Measurements from ENCODE around the gene ZNRD2.

The ZNRD2 gene

GRCh38 chr11:65540290-65541092 is 29.8 kb upstream of the ZNRD2 start:
- H2AFZ ChIP-seq (ENCODE audit: low read depth, low read length, severe bottlenecking), result peak overlapping the region; percentile 38
- TF ChIP-seq EZH2phosphoT487 (conservative IDR thresholded peaks at IDR 0.05; ENCODE audit: low read length) (no peak), CTCF (IDR thresholded peaks at IDR 0.05; ENCODE audit: insufficient read depth, low read length, poor library complexity, severe bottlenecking) (peak; percentile 79)
- H3K27ac ChIP-seq (ENCODE audit: low read depth, low read length), result peak overlapping the region; percentile 48

DNA sequence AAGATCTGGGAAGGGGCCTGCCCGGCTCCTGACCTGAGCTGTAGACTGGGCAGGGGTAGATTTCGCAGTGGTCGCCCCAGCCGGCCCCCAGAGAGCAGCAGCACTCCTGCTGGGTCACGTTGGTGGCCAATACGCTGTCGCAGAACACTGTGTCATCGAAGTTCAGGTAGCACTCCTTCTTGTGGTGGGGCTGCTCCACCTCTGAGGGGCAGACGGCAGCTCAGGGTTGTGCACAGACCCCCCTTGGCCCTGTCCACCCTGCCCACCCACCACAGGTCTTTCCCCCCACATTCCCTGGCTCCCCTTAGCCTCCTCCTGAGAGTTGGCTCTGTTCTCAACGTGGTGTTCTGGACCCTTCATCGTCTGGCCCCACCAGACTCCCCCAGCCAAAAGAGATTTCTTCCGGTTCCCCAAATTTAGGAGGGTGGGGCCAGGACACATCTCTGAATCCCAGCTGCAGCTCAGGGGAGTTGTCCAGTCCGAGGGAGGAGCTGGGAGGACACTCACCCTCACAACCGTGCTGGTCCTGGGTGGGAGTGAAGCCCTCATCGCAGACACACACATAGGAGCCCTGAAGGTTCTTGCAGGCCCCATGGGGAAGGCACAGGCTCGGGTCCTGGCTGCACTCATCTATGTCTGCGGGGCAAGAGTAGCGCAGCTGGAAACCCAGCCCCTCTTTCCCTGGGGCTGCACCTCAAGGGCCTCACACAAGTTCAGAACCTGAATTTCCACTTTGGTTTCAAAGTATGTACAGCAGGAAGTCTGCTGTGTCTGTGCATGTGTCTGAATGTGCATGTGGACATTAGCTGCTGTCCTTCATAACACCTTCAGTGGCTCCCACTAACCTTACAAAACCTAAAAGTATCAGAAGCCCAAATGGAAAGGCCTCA is 28.9 kb upstream of the ZNRD2 start:
- TF ChIP-seq CTCF (IDR thresholded peaks at IDR 0.05; ENCODE audit: insufficient read depth, low read length, poor library complexity, severe bottlenecking) (peak; percentile 14), EZH2phosphoT487 (conservative IDR thresholded peaks at IDR 0.05; ENCODE audit: low read length) (no peak)
- Histone ChIP-seq H3K27me3 (ENCODE audit: low read length) (no peaks in the 10 kb centered on the region), H3K36me3 (ENCODE audit: low read length) (no peaks in the 10 kb centered on the region), H3K79me2 (ENCODE audit: insufficient read depth, low read length) (no peaks in the 10 kb centered on the region), H3K4me3 (ENCODE audit: insufficient read depth, low read length, poor library complexity, severe bottlenecking) (peak overlapping the region; percentile 47), H3K27ac (ENCODE audit: low read depth, low read length) (peak overlapping the region; percentile 48), H3K9ac (ENCODE audit: low read length) (peak overlapping the region; percentile 55), H3K9me2 (replicated peaks; ENCODE audit: insufficient read depth, low read length) (no peaks in the 10 kb centered on the region), H3K4me2 (ENCODE audit: low read depth, low read length, poor library complexity, severe bottlenecking) (peak overlapping the region; percentile 49), H3K9me3 (ENCODE audit: insufficient read depth, low read length) (no peaks in the 10 kb centered on the region), H4K20me1 (ENCODE audit: low read depth, low read length) (no peaks in the 10 kb centered on the region), H3F3A (ENCODE audit: insufficient read depth) (peaks cover 8% of the 10 kb centered on the region), H2AFZ (ENCODE audit: low read depth, low read length, severe bottlenecking) (peak overlapping the region; percentile 38)

More at GRCh38 chr11:65540290-65541092, 29.8 kb upstream of the ZNRD2 start:
- peak overlapping the region; percentile 47 for H3K4me3 ChIP-seq (ENCODE audit: insufficient read depth, low read length, poor library complexity, severe bottlenecking)
- no peaks in the 10 kb centered on the region for H3K9me3 ChIP-seq (ENCODE audit: insufficient read depth, low read length)
- H4K20me1 ChIP-seq (ENCODE audit: low read depth, low read length), result no peaks in the 10 kb centered on the region
- peak overlapping the region; percentile 49 for H3K4me2 ChIP-seq (ENCODE audit: low read depth, low read length, poor library complexity, severe bottlenecking)
- no peaks in the 10 kb centered on the region for H3K9me2 ChIP-seq (replicated peaks; ENCODE audit: insufficient read depth, low read length)
- H3K79me2 ChIP-seq (ENCODE audit: insufficient read depth, low read length), result no peaks in the 10 kb centered on the region
- no peaks in the 10 kb centered on the region; the same call in 1 of the 2 replicates for H3F3A ChIP-seq (ENCODE audit: insufficient read depth)
- peak overlapping the region; percentile 55 for H3K9ac ChIP-seq (ENCODE audit: low read length)
- H3K36me3 ChIP-seq (ENCODE audit: low read length), result no peaks in the 10 kb centered on the region
- H3K27me3 ChIP-seq (ENCODE audit: low read length), result no peaks in the 10 kb centered on the region

DNA sequence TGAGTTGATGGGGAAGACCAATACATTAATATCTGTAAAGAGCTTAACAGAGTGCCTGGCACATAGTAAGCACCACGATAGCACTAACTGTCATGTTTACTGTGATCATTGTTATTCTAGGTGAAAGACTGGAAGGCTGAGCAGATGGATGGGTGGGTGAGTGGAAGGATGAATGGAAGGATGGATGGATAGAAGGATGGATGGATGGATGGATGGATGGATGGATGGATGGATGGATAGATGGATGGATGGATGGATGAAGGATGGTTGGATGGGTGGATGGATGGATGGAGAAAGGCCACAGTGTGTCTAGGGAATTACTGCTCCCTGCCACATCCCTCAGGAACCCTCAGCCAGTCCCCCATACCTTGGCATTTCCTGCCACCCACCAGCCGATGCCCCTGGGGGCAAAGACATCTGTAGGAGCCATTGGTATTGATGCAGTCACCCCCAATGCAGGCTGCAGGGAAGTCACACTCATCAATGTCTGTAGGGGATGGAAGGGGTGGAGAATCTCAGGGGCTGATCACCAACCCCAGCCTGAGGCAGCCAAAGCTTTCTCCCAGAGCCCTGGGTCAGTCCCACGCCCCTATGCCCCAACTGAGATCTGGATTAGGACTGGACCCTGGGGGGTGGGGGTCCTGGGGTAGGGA is 27.4 kb upstream of the ZNRD2 start:
- Histone ChIP-seq H3K9me2 (replicated peaks; ENCODE audit: insufficient read depth, low read length) (no peaks in the 10 kb centered on the region), H3K4me2 (ENCODE audit: low read depth, low read length, poor library complexity, severe bottlenecking) (no peak overlapping the region), H3F3A (ENCODE audit: insufficient read depth) (peaks cover 11% of the 10 kb centered on the region), H3K36me3 (ENCODE audit: low read length) (no peaks in the 10 kb centered on the region), H4K20me1 (ENCODE audit: low read depth, low read length) (no peaks in the 10 kb centered on the region), H3K9ac (ENCODE audit: low read length) (no peak overlapping the region), H3K27me3 (ENCODE audit: low read length) (no peaks in the 10 kb centered on the region), H3K9me3 (ENCODE audit: insufficient read depth, low read length) (no peaks in the 10 kb centered on the region), H3K4me3 (ENCODE audit: insufficient read depth, low read length, poor library complexity, severe bottlenecking) (no peak overlapping the region), H2AFZ (ENCODE audit: low read depth, low read length, severe bottlenecking) (no peak overlapping the region), H3K79me2 (ENCODE audit: insufficient read depth, low read length) (no peaks in the 10 kb centered on the region), H3K27ac (ENCODE audit: low read depth, low read length) (no peak overlapping the region)
- no peak for TF ChIP-seq EZH2phosphoT487 (conservative IDR thresholded peaks at IDR 0.05; ENCODE audit: low read length)
- TF ChIP-seq CTCF (IDR thresholded peaks at IDR 0.05; ENCODE audit: insufficient read depth, low read length, poor library complexity, severe bottlenecking), result no peak
